NT2/D1 (cell line): ENCODE results near the gene PLEKHA5.
"Not testable (repeated sequence)": the region's sequence is repeated elsewhere in the genome, so short reads cannot be mapped to it uniquely, and the experiment has no call there.

Experiments
- DNase-seq: peaks from one replicate; pipeline ENCODE4 v3.0.0-alpha.2; 2011; ENCODE audit warnings: low read depth, low spot score
- H3K27me3 ChIP-seq: 2 replicates; pipeline ENCODE4 v1.6.0; 2011; ENCODE audit warnings: mild to moderate bottlenecking; ENCODE audit not compliant: insufficient read length, insufficient read depth
- H3K36me3 ChIP-seq: 2 replicates; pipeline ENCODE4 v1.6.1; 2011; ENCODE audit warnings: mild to moderate bottlenecking, low read length, mixed read lengths; ENCODE audit not compliant: insufficient read depth, insufficient read length
- H3K4me1 ChIP-seq: 2 replicates; pipeline ENCODE4 v1.5.1; 2011; ENCODE audit not compliant: insufficient read depth, insufficient read length
- H3K4me3 ChIP-seq: 2 replicates; pipeline ENCODE4 v1.5.1; 2011; ENCODE audit warnings: low read depth; ENCODE audit not compliant: insufficient read length
- H3K9ac ChIP-seq: 2 replicates; pipeline ENCODE4 v1.6.0; 2011; ENCODE audit warnings: low read depth; ENCODE audit not compliant: insufficient read length
- H3K9me3 ChIP-seq: 2 replicates; pipeline ENCODE4 v1.5.1; 2011; ENCODE audit warnings: mild to moderate bottlenecking, low read length; ENCODE audit not compliant: insufficient read depth
- SUZ12 ChIP-seq: IDR thresholded peaks from 2 replicates; pipeline ENCODE4 v1.6.1; 2011; ENCODE audit not compliant: insufficient read length, insufficient read depth; ENCODE audit errors: extremely low read depth
- YY1 ChIP-seq: IDR thresholded peaks from 2 replicates; pipeline ENCODE4 v1.6.1; 2011; ENCODE audit not compliant: insufficient read length, insufficient read depth
- ZNF274 ChIP-seq: IDR thresholded peaks from 2 replicates; pipeline ENCODE4 v1.6.1; 2011; ENCODE audit warnings: mild to moderate bottlenecking, low read depth, low read length

Gene PLEKHA5

GRCh38 chr12:19410629-19411185 is 281.2 kb downstream of the PLEKHA5 start:
- TF ChIP-seq ZNF274, result no peak
- TF ChIP-seq SUZ12, result no peak
- TF ChIP-seq YY1, result no peak
- Histone ChIP-seq H3K9me3 (no peaks in the 10 kb centered on the region), H3K4me3 (no peak overlapping the region), H3K9ac (no peak overlapping the region), H3K4me1 (no peaks in the 10 kb centered on the region), H3K36me3 (no peaks in the 10 kb centered on the region), H3K27me3 (no peaks in the 10 kb centered on the region)
- no peak for DNase-seq

- TF ChIP-seq ZNF274, result no peak
- TF ChIP-seq SUZ12, result no peak
- TF ChIP-seq YY1, result no peak
Measured at GRCh38 chr12:19411234-19412204, 282.0 kb downstream of the PLEKHA5 start.

GRCh38 chr12:19412844-19413243 is 283.3 kb downstream of the PLEKHA5 start:
- Histone ChIP-seq H3K9me3 (no peaks in the 10 kb centered on the region), H3K27me3 (no peaks in the 10 kb centered on the region), H3K36me3 (no peaks in the 10 kb centered on the region), H3K4me1 (no peaks in the 10 kb centered on the region), H3K9ac (no peak overlapping the region), H3K4me3 (no peak overlapping the region)
- no peak for DNase-seq
- TF ChIP-seq ZNF274, result no peak
- TF ChIP-seq SUZ12, result no peak
- TF ChIP-seq YY1, result no peak

More at GRCh38 chr12:19411234-19412204, 282.0 kb downstream of the PLEKHA5 start:
- H3K9ac ChIP-seq, result peak overlapping the region; percentile 8
- H3K27me3 ChIP-seq, result no peaks in the 10 kb centered on the region
- no peaks in the 10 kb centered on the region for H3K36me3 ChIP-seq
- H3K4me1 ChIP-seq, result no peaks in the 10 kb centered on the region
- H3K4me3 ChIP-seq, result no peak overlapping the region
- DNase-seq, result peak; percentile 98
- no peaks in the 10 kb centered on the region for H3K9me3 ChIP-seq

- H3K27me3 ChIP-seq, H3K4me1 ChIP-seq: not testable (repeated sequence)
Measured at GRCh38 chr12:19413582-19413981, 284.0 kb downstream of the PLEKHA5 start.

GRCh38 chr12:19415563-19415962 is 286.0 kb downstream of the PLEKHA5 start:
- TF ChIP-seq SUZ12 (no peak), ZNF274 (no peak), YY1 (no peak)
- H3K9me3 ChIP-seq, result no peaks in the 10 kb centered on the region

More at GRCh38 chr12:19413582-19413981, 284.0 kb downstream of the PLEKHA5 start:
- not testable (repeated sequence) for DNase-seq, H3K4me3 ChIP-seq, H3K36me3 ChIP-seq, H3K9ac ChIP-seq, H3K9me3 ChIP-seq

DNA sequence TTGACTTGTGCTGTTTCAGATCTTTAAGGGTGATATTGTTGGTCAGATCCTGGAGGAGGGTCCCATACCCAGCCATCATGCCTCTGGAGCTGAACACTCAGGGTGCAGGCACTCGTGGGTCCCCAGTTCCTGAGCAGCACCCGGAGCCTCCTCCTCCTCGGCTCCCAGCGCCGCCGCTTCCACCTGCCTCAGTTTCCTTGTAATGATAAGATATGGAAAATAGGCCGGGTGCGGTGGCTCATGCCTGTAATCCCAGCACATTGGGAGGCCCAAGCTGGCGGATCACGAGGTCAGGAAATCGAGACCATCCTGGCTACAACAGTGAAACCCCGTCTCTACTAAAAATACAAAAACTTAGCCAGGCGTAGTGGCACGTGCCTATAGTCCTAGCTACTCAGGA is 289.6 kb downstream of the PLEKHA5 start:
- TF ChIP-seq SUZ12 (no peak), YY1 (no peak), ZNF274 (no peak)
- Histone ChIP-seq H3K36me3 (no peaks in the 10 kb centered on the region), H3K4me1 (no peaks in the 10 kb centered on the region), H3K9ac (no peak overlapping the region), H3K9me3 (no peaks in the 10 kb centered on the region), H3K27me3 (no peaks in the 10 kb centered on the region), H3K4me3 (no peak overlapping the region)
- DNase-seq, result no peak

More at GRCh38 chr12:19415563-19415962, 286.0 kb downstream of the PLEKHA5 start:
- H3K27me3 ChIP-seq, result no peaks in the 10 kb centered on the region
- H3K4me3 ChIP-seq, result no peak overlapping the region
- no peaks in the 10 kb centered on the region for H3K36me3 ChIP-seq
- no peak for DNase-seq
- no peaks in the 10 kb centered on the region for H3K4me1 ChIP-seq
- no peak overlapping the region for H3K9ac ChIP-seq
